ENCODE measurements around the gene SMARCE1. TPM values are rescaled to one million over a fixed set of nuclear protein-coding genes. Genes with fewer than 3 reads are reported as not detected.

The SMARCE1 gene
- total RNA-seq, 1 donor from 2014 or later = 106 TPM

GRCh38 chr17:40646791-40647623 lies 611 bp downstream of the SMARCE1 start:
- peak; percentile 20 for DNase-seq (ENCODE audit: extremely low read depth, low read depth, low spot score)

DNA sequence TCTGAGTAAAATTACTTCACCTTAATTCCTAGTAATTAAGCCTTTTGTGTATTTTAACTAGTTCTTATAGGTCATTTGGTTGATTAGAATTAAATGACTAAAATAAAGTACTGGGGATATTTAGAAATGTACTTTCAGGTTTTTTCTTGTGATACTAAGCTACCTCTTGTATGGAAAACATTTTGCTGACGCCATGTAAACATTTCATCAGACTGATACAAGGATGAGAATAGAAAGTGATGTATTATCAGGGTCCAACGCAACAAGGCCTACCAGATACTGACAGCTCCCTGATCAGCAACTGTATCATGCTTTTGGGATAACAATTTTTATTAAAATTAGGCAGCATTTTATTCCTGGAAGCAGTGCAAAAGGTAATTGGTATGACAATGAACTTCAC lies 1.7 kb downstream of the SMARCE1 start:
- no peak for DNase-seq (ENCODE audit: extremely low read depth, low read depth, low spot score)

- DNase-seq (ENCODE audit: extremely low read depth, low read depth, low spot score) = no peak
Measured at GRCh38 chr17:40645291-40645690, 2.3 kb downstream of the SMARCE1 start.

DNA sequence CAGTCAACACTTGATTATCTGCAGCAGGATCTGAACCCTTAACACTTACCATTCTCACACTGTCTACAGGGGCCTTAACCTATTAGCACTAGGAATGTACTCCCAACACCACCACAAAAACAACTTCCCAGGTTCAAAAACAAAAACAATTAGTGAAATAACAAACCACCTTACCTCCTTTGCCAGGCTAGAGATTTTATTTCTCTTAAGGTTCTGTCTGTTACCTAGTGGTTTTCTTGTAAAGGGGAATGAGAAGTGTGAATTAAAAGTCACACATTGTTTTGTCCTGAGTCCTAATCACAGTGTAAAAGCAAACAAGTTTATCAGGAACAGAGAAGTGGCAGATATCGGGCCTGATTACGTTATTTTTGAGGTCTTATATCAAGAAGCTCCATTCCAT lies 9.7 kb downstream of the SMARCE1 start:
- DNase-seq (ENCODE audit: extremely low read depth, low read depth, low spot score) = no peak

DNA sequence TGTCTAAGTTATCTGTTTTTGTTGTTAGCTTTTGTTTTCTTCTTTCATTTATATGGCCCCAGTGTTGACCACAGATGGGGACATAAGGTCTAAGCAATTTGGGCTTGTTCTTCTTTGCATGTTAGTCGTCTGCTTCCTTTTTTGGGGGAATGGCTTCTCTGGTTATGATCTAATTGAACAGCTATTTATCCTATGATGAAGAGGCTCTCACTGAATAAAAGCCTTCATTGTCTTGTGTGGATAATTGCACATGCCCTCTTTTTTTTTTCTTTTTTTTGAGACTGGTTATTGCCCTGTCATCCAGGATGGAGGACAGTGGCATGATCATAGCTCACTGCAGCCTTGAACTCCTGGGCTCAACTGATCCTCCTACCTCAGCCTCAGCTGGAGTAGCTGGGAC lies 13.7 kb downstream of the SMARCE1 start:
- DNase-seq (ENCODE audit: extremely low read depth, low read depth, low spot score) = no peak

GRCh38 chr17:40632216-40632615 lies 15.4 kb downstream of the SMARCE1 start:
- DNase-seq (ENCODE audit: extremely low read depth, low read depth, low spot score) = no peak

GRCh38 chr17:40629842-40630241 lies 17.8 kb downstream of the SMARCE1 start:
- DNase-seq (ENCODE audit: extremely low read depth, low read depth, low spot score) = no peak

DNA sequence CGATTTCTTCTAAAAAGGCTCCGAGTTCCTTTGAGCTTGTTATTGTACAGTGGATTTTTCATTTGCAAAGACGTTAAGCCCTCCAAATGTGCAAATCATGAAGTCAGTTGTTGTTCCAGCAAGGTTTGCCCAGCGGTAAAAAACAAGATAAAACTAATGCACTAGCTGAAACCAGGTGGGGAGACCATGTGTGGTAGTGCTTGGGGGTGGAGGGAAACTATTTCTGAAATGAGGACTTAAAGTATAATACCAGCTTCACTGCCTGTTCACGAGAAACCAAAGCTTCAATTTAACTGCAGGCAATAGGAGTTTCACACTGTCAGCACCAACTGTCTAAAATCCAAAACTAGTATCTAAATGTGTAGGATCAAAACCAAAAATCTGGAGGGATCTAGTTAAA lies 22.3 kb downstream of the SMARCE1 start:
- DNase-seq (ENCODE audit: extremely low read depth, low read depth, low spot score) = no peak

- DNase-seq (ENCODE audit: extremely low read depth, low read depth, low spot score) = no peak
Measured at GRCh38 chr17:40623419-40624210, 24.0 kb downstream of the SMARCE1 start.

GRCh38 chr17:40622509-40622928 lies 25.1 kb downstream of the SMARCE1 start:
- no peak for DNase-seq (ENCODE audit: extremely low read depth, low read depth, low spot score)

DNA sequence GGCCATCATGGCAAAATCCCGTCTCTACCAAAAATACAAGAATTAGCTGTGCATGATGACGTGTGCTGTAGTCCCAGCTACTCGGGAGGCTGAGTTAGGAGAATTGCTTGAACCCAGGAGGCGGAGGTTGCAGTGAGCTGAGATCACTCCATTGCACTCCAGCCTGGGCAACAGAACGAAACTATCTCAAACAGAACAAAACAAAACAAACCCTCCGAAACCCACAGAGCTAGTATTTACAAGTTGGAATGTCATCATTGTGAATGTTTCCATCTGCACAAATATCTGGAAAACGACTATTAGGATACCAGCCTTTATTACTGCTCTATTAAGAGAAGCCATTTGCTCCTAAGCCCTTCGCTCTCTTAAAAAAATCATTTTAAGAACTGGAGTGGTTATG lies 26.0 kb downstream of the SMARCE1 start:
- DNase-seq (ENCODE audit: extremely low read depth, low read depth, low spot score) = no peak

- no peak for DNase-seq (ENCODE audit: extremely low read depth, low read depth, low spot score)
Measured at GRCh38 chr17:40621019-40621418, 26.6 kb downstream of the SMARCE1 start.

DNA sequence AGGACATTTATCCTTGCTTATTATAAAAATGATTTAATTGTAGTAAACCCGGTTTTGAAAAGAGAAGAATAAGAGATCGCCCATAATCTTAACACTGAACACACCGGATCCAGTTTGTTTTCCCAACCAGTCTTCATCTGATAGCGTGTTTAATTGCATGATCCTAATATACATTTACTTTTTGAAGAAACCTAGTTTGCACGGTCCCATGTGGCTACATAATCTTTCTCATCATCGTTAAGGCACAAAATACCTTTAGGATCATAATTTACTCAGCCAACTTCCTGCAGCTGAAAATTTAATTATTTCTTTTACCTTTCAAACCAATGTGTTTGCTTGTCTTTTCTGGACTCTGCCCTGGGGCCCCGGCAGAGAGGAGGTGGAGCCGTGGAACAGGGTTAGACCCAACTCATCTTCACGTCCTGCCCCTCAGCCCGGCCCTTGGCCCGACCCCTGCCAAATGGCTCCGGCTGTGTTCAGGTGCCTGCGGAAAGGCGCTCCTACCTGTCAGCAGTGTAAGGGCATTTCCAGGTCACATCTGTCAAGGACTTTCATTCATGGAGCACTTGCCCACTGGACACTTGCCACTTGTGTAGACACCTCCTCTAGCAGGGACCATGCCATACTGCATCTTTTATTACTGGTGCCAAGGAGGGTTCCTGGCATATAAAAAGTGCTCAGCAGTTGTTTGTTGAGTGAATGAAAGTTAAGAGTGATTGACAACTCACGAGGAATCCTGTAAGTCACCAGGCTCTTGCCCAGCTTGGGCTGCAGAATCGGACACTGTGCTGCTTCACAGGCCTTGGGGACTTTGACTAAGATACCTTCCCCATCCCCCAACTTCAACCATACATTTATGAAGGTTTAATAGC lies 28.6 kb downstream of the SMARCE1 start:
- no peak for DNase-seq (ENCODE audit: extremely low read depth, low read depth, low spot score)

GRCh38 chr17:40617678-40618240 lies 29.9 kb downstream of the SMARCE1 start:
- DNase-seq (ENCODE audit: extremely low read depth, low read depth, low spot score) = no peak

DNA sequence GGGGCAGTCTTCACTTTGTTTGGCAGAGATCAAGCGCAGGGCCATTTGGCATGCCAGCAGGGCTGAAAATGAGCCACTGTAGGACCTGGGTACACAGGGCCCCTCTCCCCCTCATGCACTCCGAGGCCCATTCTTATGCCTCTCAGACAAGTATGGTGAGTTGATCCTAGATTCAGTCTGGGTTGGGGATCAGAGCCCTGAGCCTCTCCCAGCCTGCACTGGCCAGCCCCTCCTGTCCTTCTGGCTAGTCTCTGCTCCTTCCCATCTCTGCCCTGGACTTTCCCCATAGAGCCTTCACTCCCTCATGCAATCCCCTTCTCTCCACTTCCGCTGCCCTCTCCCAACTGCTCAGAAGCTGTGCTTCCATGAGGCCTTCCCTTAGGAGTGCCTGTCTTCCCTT lies 31.0 kb downstream of the SMARCE1 start:
- DNase-seq (ENCODE audit: extremely low read depth, low read depth, low spot score) = no peak

DNA sequence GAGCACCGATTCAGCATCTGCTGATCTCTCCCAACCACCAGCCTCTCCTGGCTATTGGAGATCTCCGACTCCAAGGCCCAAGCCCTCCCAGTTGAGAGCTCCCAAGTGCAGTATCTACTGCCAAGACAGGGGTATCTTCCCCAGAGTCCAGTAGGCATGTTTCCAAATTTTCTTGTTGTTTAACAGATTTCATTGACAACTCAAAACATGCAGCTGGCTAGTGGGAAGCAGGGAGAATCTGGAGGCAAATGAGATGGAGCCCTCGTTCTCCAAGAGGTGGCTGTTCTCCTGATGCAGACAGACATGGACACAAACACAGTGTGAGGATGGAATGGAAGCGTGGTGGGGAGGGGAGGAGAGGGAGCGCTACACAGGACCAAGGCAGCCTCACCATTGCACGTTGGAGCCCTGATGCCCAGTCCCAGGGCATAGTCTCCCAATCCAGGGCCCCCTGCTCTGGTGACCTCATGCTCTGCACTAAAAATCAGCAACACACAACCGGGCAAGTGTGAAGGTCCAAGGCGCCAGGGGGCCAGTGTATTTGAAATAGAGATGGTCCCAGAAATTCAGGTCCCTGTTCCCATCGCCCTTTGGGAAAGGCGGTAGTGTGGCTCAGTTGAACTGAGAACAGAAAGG lies 31.7 kb downstream of the SMARCE1 start:
- DNase-seq (ENCODE audit: extremely low read depth, low read depth, low spot score) = no peak

DNA sequence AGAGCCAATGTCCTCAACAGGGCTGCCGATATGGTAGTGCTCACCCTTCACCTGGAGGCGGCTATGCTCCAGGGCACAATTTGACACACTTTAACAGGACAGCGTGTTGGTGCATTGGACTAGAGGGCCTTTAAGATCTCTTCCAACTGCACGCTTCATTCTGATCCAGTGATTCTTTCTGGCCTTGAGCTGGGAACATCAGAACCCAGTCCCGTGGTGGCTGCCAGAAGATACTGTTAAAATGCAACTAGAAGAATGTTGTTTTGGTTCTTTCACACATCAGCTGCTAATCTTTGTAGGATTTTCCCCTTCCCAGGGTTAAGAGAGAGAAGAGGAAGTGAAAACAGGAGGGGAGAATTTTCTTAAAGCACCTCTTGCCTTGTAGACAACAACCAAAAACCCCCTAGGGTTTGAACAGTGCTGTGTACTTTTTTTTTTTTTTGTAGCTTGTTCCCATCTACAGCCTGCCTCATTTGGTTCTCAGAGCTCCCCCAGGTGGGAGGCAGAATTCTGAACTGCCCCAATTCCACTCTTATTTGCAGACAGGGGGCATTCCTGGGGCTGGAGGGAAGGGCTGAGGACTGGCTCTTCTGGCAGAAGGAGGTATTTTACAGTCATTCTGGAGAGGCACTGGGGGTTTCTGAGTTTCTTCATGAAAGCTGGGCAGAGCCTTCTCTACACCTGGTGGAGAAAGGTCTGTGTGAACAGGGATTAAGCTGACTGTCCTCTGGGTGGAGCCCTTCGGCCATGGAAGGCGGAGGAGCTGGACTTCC lies 32.4 kb downstream of the SMARCE1 start:
- peak; percentile 16 for DNase-seq (ENCODE audit: extremely low read depth, low read depth, low spot score)

GRCh38 chr17:40614431-40615067 lies 33.1 kb downstream of the SMARCE1 start:
- DNase-seq (ENCODE audit: extremely low read depth, low read depth, low spot score) = no peak

Data from glomerular endothelial cell (primary cell).